HepG2 (cell line): Measurements from ENCODE around the gene FAM240A. TPM values are rescaled to one million over a fixed set of nuclear protein-coding genes. Genes with fewer than 3 reads are reported as not detected.

Source experiments
- FOXC1 ChIP-seq: sonication (generic); formaldehyde crosslinking; IDR thresholded peaks from 2 replicates; pipeline ENCODE4 v1.8.0; 2022; ENCODE audit warnings: mild to moderate bottlenecking, missing genetic modification reagents, borderline replicate concordance
- HDAC2 ChIP-seq: sonication (generic); formaldehyde crosslinking; IDR thresholded peaks from 2 replicates; pipeline ENCODE4 v1.4.0; 2020; ENCODE audit warnings: missing genetic modification reagents
- HES4 ChIP-seq: sonication (generic); formaldehyde crosslinking; IDR thresholded peaks from 2 replicates; pipeline ENCODE4 v1.9.0; 2021; ENCODE audit warnings: mild to moderate bottlenecking, missing genetic modification reagents, borderline replicate concordance
- MAFK ChIP-seq, 2 experiments: IDR thresholded peaks in 1 of 2; conservative IDR thresholded peaks in 1 of 2; 2 replicates each; pipeline ENCODE4 v1.6.1; 2011; ENCODE audit warnings: improper control_type of control experiment in 2 of 2, low read length in 2 of 2
- MEIS2 ChIP-seq: sonication (generic); formaldehyde crosslinking; IDR thresholded peaks from 2 replicates; pipeline ENCODE4 v1.9.0; 2021; ENCODE audit warnings: mild to moderate bottlenecking, missing genetic modification reagents
- MXD4 ChIP-seq: IDR thresholded peaks from 2 replicates; pipeline ENCODE4 v1.6.1; 2016; ENCODE audit warnings: mild to moderate bottlenecking, missing biosample characterization, missing genetic modification reagents
- PRMT3 ChIP-seq: sonication (generic); formaldehyde crosslinking; IDR thresholded peaks from 2 replicates; pipeline ENCODE4 v1.8.1; 2022; ENCODE audit warnings: low read depth, mild to moderate bottlenecking, moderate library complexity, missing genetic modification reagents, borderline replicate concordance
- PRPF4 ChIP-seq: fragments of 200-400 bp; formaldehyde crosslinking; IDR thresholded peaks from 2 replicates; pipeline ENCODE4 v1.6.1; 2016; ENCODE audit warnings: low read length, low read depth; ENCODE audit not compliant: poor library complexity, severe bottlenecking
- THAP11 ChIP-seq: IDR thresholded peaks from 2 replicates; pipeline ENCODE4 v1.6.1; 2016; ENCODE audit warnings: missing biosample characterization, missing genetic modification reagents
- YEATS4 ChIP-seq: sonication (generic); formaldehyde crosslinking; IDR thresholded peaks from 2 replicates; pipeline ENCODE4 v1.4.0; 2020; ENCODE audit warnings: missing genetic modification reagents, borderline replicate concordance
- ZBTB38 ChIP-seq: sonication (generic); formaldehyde crosslinking; IDR thresholded peaks from 2 replicates; pipeline ENCODE4 v1.5.1; 2020; ENCODE audit warnings: mild to moderate bottlenecking, missing genetic modification reagents
- ZC3H4 ChIP-seq: sonication (generic); formaldehyde crosslinking; IDR thresholded peaks from 2 replicates; pipeline ENCODE4 v1.4.0; 2020; ENCODE audit warnings: missing genetic modification reagents, borderline replicate concordance
- ZMYM3 ChIP-seq: sonication (generic); formaldehyde crosslinking; IDR thresholded peaks from 2 replicates; pipeline ENCODE4 v1.5.1; 2020; ENCODE audit warnings: mild to moderate bottlenecking, missing genetic modification reagents
- ZNF20 ChIP-seq: sonication (generic); formaldehyde crosslinking; IDR thresholded peaks from 2 replicates; pipeline ENCODE4 v1.4.0; 2020; ENCODE audit warnings: mild to moderate bottlenecking, moderate library complexity, missing genetic modification reagents
- ZNF329 ChIP-seq: sonication (generic); formaldehyde crosslinking; IDR thresholded peaks from 2 replicates; pipeline ENCODE4 v1.9.0; 2021; ENCODE audit warnings: low read depth, mild to moderate bottlenecking, missing genetic modification reagents
- ZNF331 ChIP-seq: sonication (generic); formaldehyde crosslinking; IDR thresholded peaks from 2 replicates; pipeline ENCODE4 v1.4.0; 2020; ENCODE audit warnings: missing genetic modification reagents
- ZNF552 ChIP-seq: sonication (generic); formaldehyde crosslinking; IDR thresholded peaks from 2 replicates; pipeline ENCODE4 v1.9.0; 2022; ENCODE audit warnings: missing genetic modification reagents, mild to moderate bottlenecking, borderline replicate concordance
- ZNF678 ChIP-seq: sonication (generic); formaldehyde crosslinking; IDR thresholded peaks from 2 replicates; pipeline ENCODE4 v1.4.0; 2020; ENCODE audit warnings: mild to moderate bottlenecking, missing genetic modification reagents
- ZNF777 ChIP-seq: sonication (generic); formaldehyde crosslinking; IDR thresholded peaks from 2 replicates; pipeline ENCODE4 v1.4.0; 2020; ENCODE audit warnings: missing genetic modification reagents
- ZSCAN22 ChIP-seq: sonication (generic); formaldehyde crosslinking; IDR thresholded peaks from 2 replicates; pipeline ENCODE4 v1.4.0; 2020; ENCODE audit warnings: mild to moderate bottlenecking, missing genetic modification reagents
- polyA plus RNA-seq, 8 experiments: library from polyadenylated mRNA; depleted of rRNA in 3 of 8; stranded (reverse) in 7 of 8; unstranded in 1 of 8; fragments of >200 nt; fragmentation: Illumina TruSeq in 4 of 8; extraction: Trizol in 4 of 8; gene quantifications; 2 replicates each; pipeline versions ENCODE4 v1.2.1 to v1.2.3, GENCODE V29; 2011 to 2016; ENCODE audit warnings: low read depth in 4 of 8, missing spikeins in 1 of 8, mixed read lengths in 1 of 8; ENCODE audit not compliant: insufficient read depth in 1 of 8
- total RNA-seq, 5 experiments: library from RNA; depleted of rRNA; stranded (reverse); fragments of >200 nt; fragmentation: Illumina TruSeq; extraction: Trizol; gene quantifications; 2 replicates each; pipeline ENCODE4 v1.2.3, GENCODE V29; 2016; ENCODE audit warnings: low read depth in 1 of 5
- TF ChIP-seq, protein P1 (sequence below): sonication (generic); formaldehyde crosslinking; IDR thresholded peaks from 2 replicates; pipeline ENCODE4; 2020; ENCODE audit warnings: missing genetic modification reagents, mild to moderate bottlenecking, borderline replicate concordance
- TF ChIP-seq, protein P2 (sequence below): sonication (generic); formaldehyde crosslinking; IDR thresholded peaks from 2 replicates; pipeline ENCODE4 v1.8.1; 2023; ENCODE audit warnings: mild to moderate bottlenecking, missing genetic modification reagents
- TF ChIP-seq, protein P3 (sequence below): IDR thresholded peaks from 2 replicates; pipeline ENCODE4 v1.6.1; 2016; ENCODE audit warnings: control low read depth
- TF ChIP-seq, protein P4 (sequence below): sonication (generic); formaldehyde crosslinking; IDR thresholded peaks from 2 replicates; pipeline ENCODE4 v1.5.1; 2020; ENCODE audit warnings: missing genetic modification reagents, mild to moderate bottlenecking, borderline replicate concordance

Gene FAM240A
- total and polyA plus RNA-seq, 2 of the 13 experiments (the other 11 are each of a cell fraction or from before 2014, with no cell fraction given) = not detected

DNA sequence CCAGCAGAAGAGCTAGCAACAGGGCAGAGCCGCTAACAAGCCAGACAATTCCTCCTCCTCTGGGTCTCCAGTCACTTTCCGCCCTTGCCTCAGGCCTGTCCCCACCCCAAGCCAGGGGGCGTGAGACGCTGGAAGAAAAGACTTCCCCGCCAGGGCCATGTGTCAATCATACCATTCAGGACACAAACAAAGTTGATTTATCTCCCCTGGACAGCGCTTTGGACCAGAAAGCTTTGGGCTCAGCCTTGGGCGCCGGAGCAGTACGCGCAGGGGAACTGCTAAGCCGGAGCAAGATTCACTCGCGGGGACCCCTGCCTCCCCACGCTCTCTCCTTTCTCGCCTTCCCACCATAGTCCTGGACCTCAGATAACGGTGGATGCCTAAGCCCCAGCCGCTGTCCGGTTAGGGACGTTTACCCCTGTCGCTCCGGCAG, 46.7 kb upstream of the FAM240A start (continued):
- TF ChIP-seq, protein P1, sequence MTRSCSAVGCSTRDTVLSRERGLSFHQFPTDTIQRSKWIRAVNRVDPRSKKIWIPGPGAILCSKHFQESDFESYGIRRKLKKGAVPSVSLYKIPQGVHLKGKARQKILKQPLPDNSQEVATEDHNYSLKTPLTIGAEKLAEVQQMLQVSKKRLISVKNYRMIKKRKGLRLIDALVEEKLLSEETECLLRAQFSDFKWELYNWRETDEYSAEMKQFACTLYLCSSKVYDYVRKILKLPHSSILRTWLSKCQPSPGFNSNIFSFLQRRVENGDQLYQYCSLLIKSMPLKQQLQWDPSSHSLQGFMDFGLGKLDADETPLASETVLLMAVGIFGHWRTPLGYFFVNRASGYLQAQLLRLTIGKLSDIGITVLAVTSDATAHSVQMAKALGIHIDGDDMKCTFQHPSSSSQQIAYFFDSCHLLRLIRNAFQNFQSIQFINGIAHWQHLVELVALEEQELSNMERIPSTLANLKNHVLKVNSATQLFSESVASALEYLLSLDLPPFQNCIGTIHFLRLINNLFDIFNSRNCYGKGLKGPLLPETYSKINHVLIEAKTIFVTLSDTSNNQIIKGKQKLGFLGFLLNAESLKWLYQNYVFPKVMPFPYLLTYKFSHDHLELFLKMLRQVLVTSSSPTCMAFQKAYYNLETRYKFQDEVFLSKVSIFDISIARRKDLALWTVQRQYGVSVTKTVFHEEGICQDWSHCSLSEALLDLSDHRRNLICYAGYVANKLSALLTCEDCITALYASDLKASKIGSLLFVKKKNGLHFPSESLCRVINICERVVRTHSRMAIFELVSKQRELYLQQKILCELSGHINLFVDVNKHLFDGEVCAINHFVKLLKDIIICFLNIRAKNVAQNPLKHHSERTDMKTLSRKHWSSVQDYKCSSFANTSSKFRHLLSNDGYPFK (CRISPR knock-in tag) = peak; percentile 54; the same call in 1 of the 2 replicates
- TF ChIP-seq, protein P2, sequence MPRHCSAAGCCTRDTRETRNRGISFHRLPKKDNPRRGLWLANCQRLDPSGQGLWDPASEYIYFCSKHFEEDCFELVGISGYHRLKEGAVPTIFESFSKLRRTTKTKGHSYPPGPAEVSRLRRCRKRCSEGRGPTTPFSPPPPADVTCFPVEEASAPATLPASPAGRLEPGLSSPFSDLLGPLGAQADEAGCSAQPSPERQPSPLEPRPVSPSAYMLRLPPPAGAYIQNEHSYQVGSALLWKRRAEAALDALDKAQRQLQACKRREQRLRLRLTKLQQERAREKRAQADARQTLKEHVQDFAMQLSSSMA (CRISPR knock-in tag) = no peak
- TF ChIP-seq ZNF678 (CRISPR knock-in tag) = no peak
- no peak for TF ChIP-seq ZNF20 (CRISPR knock-in tag)
- TF ChIP-seq HES4 (CRISPR knock-in tag) = no peak
- no peak for TF ChIP-seq PRPF4
- 0 out of 2 replicates have a peak, but pooled peaks have one; percentile 31 for TF ChIP-seq THAP11
- no peak for TF ChIP-seq ZBTB38 (CRISPR knock-in tag)
- TF ChIP-seq MXD4 (CRISPR knock-in tag) = no peak
- TF ChIP-seq ZSCAN22 (CRISPR knock-in tag) = no peak
- TF ChIP-seq MEIS2 (CRISPR knock-in tag) = 0 out of 2 replicates have a peak, but pooled peaks have one; percentile 37
- TF ChIP-seq ZNF777 = no peak
- TF ChIP-seq, protein P3, sequence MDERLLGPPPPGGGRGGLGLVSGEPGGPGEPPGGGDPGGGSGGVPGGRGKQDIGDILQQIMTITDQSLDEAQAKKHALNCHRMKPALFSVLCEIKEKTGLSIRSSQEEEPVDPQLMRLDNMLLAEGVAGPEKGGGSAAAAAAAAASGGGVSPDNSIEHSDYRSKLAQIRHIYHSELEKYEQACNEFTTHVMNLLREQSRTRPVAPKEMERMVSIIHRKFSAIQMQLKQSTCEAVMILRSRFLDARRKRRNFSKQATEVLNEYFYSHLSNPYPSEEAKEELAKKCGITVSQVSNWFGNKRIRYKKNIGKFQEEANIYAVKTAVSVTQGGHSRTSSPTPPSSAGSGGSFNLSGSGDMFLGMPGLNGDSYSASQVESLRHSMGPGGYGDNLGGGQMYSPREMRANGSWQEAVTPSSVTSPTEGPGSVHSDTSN = peak; percentile 82
- no peak for TF ChIP-seq MAFK (conservative IDR thresholded peaks at IDR 0.05 in 1 of 2, IDR thresholded peaks at IDR 0.05 in 1 of 2; ENCODE audit: low read length in 2 of 2)
- 0 out of 2 replicates have a peak, but pooled peaks have one; percentile 19 for TF ChIP-seq ZNF331 (CRISPR knock-in tag)
- no peak for TF ChIP-seq PRMT3
- no peak for TF ChIP-seq FOXC1 (CRISPR knock-in tag)
- TF ChIP-seq, protein P4, sequence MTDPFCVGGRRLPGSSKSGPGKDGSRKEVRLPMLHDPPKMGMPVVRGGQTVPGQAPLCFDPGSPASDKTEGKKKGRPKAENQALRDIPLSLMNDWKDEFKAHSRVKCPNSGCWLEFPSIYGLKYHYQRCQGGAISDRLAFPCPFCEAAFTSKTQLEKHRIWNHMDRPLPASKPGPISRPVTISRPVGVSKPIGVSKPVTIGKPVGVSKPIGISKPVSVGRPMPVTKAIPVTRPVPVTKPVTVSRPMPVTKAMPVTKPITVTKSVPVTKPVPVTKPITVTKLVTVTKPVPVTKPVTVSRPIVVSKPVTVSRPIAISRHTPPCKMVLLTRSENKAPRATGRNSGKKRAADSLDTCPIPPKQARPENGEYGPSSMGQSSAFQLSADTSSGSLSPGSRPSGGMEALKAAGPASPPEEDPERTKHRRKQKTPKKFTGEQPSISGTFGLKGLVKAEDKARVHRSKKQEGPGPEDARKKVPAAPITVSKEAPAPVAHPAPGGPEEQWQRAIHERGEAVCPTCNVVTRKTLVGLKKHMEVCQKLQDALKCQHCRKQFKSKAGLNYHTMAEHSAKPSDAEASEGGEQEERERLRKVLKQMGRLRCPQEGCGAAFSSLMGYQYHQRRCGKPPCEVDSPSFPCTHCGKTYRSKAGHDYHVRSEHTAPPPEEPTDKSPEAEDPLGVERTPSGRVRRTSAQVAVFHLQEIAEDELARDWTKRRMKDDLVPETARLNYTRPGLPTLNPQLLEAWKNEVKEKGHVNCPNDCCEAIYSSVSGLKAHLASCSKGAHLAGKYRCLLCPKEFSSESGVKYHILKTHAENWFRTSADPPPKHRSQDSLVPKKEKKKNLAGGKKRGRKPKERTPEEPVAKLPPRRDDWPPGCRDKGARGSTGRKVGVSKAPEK = no peak
- no peak for TF ChIP-seq ZMYM3 (CRISPR knock-in tag)
- no peak for TF ChIP-seq ZC3H4 (CRISPR knock-in tag)
- TF ChIP-seq YEATS4 (CRISPR knock-in tag) = no peak
- 0 out of 2 replicates have a peak, but pooled peaks have one; percentile 42 for TF ChIP-seq ZNF552 (CRISPR knock-in tag)
- TF ChIP-seq HDAC2 (CRISPR knock-in tag) = peak; percentile 43; the same call in 1 of the 2 replicates
- TF ChIP-seq ZNF329 (CRISPR knock-in tag) = no peak
